AG04450 (cell line): ENCODE measurements around the gene RAD9A. TPM values are rescaled to one million over a fixed set of nuclear protein-coding genes. Genes with fewer than 3 reads are reported as not detected.

Experiments
- CTCF ChIA-PET: fragments of 300-600, 350-600 bp; formaldehyde crosslinking; extraction: SDS; loops from one replicate; lab custom pipeline; 2022; ENCODE audit warnings: antibody characterized with exemption, inconsistent platforms; lab: Charles Lee
- POLR2A ChIA-PET: fragments of 350-600 bp; formaldehyde crosslinking; extraction: SDS; loops from one replicate; lab custom pipeline; 2021; ENCODE audit warnings: antibody characterized with exemption, inconsistent platforms; lab: Yijun Ruan, JAX
- DNase-seq: peaks from one replicate; pipeline ENCODE4 v3.0.0-alpha.2; 2011; ENCODE audit warnings: low read depth, low spot score
- H3K27ac ChIP-seq: one replicate; pipeline ENCODE4 v1.5.1; 2012; ENCODE audit warnings: low read depth, low read length, control low read depth
- H3K27me3 ChIP-seq: one replicate; pipeline ENCODE4 v1.6.0; 2012; ENCODE audit warnings: low read length; ENCODE audit not compliant: control insufficient read depth, insufficient read depth
- H3K4me3 ChIP-seq: 2 replicates; pipeline ENCODE4 v1.5.1; 2011; ENCODE audit warnings: mild to moderate bottlenecking, low read depth, low read length, control low read depth
- H3K9me3 ChIP-seq: 2 replicates; pipeline ENCODE4 v1.5.1; 2012; ENCODE audit warnings: low read length; ENCODE audit not compliant: control insufficient read depth, insufficient read depth
- CTCF ChIP-seq: IDR thresholded peaks from 2 replicates; pipeline ENCODE4 v1.5.1; 2011; ENCODE audit warnings: low read depth, low read length, control low read depth, inconsistent platforms
- polyA plus RNA-seq: library from polyadenylated mRNA; depleted of rRNA; stranded (reverse); fragments of >200 nt; gene quantifications from 2 replicates; pipeline ENCODE4 v1.2.3, GENCODE V29; 2011

The RAD9A gene
- polyA plus RNA-seq, 1 experiment = 3.2 TPM

- peak overlapping the region; percentile 92 for H3K4me3 ChIP-seq
Observed at GRCh38 chr11:67392183-67392715, 463 bp downstream of the RAD9A start.

GRCh38 chr11:67393437-67393836 is 1.7 kb downstream of the RAD9A start:
- no peak for DNase-seq
- no peak overlapping the region for H3K4me3 ChIP-seq
- ChIA-PET POLR2A (interaction anchor here (1.1 kb wide), 1 partner anchor 95 kb away, joined by 3 read pairs; no protein-coding TSS in a partner anchor), CTCF (interaction anchor here (0.9 kb wide), 1 partner anchor 37 kb away, joined by 3 read pairs; no protein-coding TSS in a partner anchor)
- no peak overlapping the region for H3K27ac ChIP-seq
- no peaks in the 10 kb centered on the region for H3K9me3 ChIP-seq
- TF ChIP-seq CTCF = no peak
- no peaks in the 10 kb centered on the region for H3K27me3 ChIP-seq

More at GRCh38 chr11:67392183-67392715, 463 bp downstream of the RAD9A start:
- no peaks in the 10 kb centered on the region for H3K27me3 ChIP-seq
- H3K27ac ChIP-seq = no peak overlapping the region
- H3K9me3 ChIP-seq = no peaks in the 10 kb centered on the region
- POLR2A ChIA-PET = interaction anchor here (0.6 to 2.0 kb wide), 10 partner anchors 9 to 50 kb away, joined by 3 to 30 read pairs (median 4); partner anchors contain the start of genes CLCF1, POLD4 and PPP1CA
- TF ChIP-seq CTCF = no peak
- DNase-seq = no peak
- CTCF ChIA-PET = interaction anchor here (1.3 to 24.1 kb wide), 3 partner anchors 9 to 46 kb away, joined by 4 to 716 read pairs (median 22); partner anchors contain the start of genes POLD4 and PPP1CA

GRCh38 chr11:67393990-67394389 is 2.2 kb downstream of the RAD9A start:
- CTCF ChIA-PET = no interaction called here
- POLR2A ChIA-PET = interaction anchor here (0.8 to 1.1 kb wide), 3 partner anchors 11 to 95 kb away, joined by 3 to 4 read pairs (median 3); no protein-coding TSS in a partner anchor
- no peak for DNase-seq
- H3K27ac ChIP-seq = no peak overlapping the region
- H3K4me3 ChIP-seq = no peak overlapping the region
- TF ChIP-seq CTCF = no peak
- no peaks in the 10 kb centered on the region for H3K9me3 ChIP-seq
- H3K27me3 ChIP-seq = no peaks in the 10 kb centered on the region

- TF ChIP-seq CTCF = no peak
- Histone ChIP-seq H3K9me3 (no peaks in the 10 kb centered on the region), H3K27me3 (no peaks in the 10 kb centered on the region), H3K4me3 (no peak overlapping the region), H3K27ac (no peak overlapping the region)
- ChIA-PET POLR2A (no interaction called here), CTCF (no interaction called here)
- DNase-seq = no peak
Observed at GRCh38 chr11:67395555-67396258, 3.9 kb downstream of the RAD9A start.

GRCh38 chr11:67396259-67396581 is 4.4 kb downstream of the RAD9A start:
- Histone ChIP-seq H3K27ac (no peak overlapping the region), H3K4me3 (no peak overlapping the region), H3K9me3 (peaks cover 2% of the 10 kb centered on the region; the same call in 1 of the 2 replicates), H3K27me3 (no peaks in the 10 kb centered on the region)
- ChIA-PET CTCF (no interaction called here), POLR2A (no interaction called here)
- DNase-seq = no peak
- TF ChIP-seq CTCF = no peak
